ENCODE data around the gene CAMK2G. TPM values are rescaled to one million over a fixed set of nuclear protein-coding genes. Genes with fewer than 3 reads are reported as not detected.

Gene CAMK2G
- total RNA-seq, 1 experiment from 2014 or later = 41.4 TPM

DNA sequence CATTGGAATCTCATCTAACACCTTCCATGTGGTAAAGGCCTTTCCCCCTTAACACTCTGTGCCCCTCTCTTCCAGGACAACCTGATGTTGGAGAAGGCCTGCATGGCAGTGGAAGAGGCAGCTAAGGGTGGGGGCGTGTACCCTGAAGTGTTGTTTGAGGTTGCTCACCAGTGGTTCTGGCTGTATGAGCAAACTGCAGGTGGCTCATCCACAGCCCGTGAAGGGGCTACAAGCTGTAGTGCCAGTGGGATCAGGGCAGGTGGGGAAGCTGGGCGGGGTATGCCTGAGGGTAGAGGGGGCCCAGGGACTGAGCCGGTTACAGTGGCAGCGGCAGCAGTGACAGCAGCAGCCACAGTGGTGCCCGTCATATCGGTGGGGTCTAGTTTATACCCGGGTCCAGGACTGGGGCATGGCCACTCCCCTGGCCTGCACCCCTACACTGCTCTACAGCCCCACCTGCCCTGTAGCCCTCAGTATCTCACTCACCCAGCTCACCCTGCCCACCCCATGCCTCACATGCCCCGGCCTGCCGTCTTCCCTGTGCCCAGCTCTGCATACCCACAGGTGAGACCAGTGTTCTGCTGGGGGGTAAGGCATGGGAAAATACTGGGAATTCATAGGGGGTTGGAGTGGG is 75.3 kb downstream of the CAMK2G start:
- TF ChIP-seq POLR2AphosphoS5 (IDR thresholded peaks at IDR 0.05; ENCODE audit: low read depth, low read length) (peak; percentile 36; the same call in 1 of the 2 replicates), SIN3A (IDR thresholded peaks at IDR 0.05; ENCODE audit: borderline replicate concordance, insufficient read depth, low read depth, low read length) (no peak), TCF7L2 (IDR thresholded peaks at IDR 0.05; ENCODE audit: low read depth, low read length) (no peak)
- ATAC-seq (no peak), DNase-seq (ENCODE audit: low read depth, low spot score) (no peak)
- intact Hi-C loops (cut with micrococcal nuclease; ENCODE audit: unreplicated experiment) = no loop called here
- in situ Hi-C loops (cut with HindIII; ENCODE audit: low pct_unique_long_range_greater_than_20kb, low sequenced_read_pairs) = no loop called here
- CTCF ChIA-PET = no interaction called here
- no TSS peak for BruUV-seq (replicated peaks)
- Histone ChIP-seq H3K36me3 (ENCODE audit: control insufficient read depth, insufficient read depth, low read length) (peaks cover 15% of the 10 kb centered on the region), H3K27me3 (ENCODE audit: control insufficient read depth, insufficient read depth, low read length) (no peaks in the 10 kb centered on the region), H3K9me3 (ENCODE audit: control insufficient read depth, insufficient read depth, low read depth, low read length) (no peaks in the 10 kb centered on the region), H3K4me1 (ENCODE audit: control insufficient read depth, insufficient read depth, low read length) (no peaks in the 10 kb centered on the region), H3K27ac (ENCODE audit: low read length) (no peak overlapping the region), H3K4me3 (ENCODE audit: low read depth in 2 of 2, low read length in 2 of 2) (no peak overlapping the region)
- POLR2A ChIA-PET = no interaction called here

DNA sequence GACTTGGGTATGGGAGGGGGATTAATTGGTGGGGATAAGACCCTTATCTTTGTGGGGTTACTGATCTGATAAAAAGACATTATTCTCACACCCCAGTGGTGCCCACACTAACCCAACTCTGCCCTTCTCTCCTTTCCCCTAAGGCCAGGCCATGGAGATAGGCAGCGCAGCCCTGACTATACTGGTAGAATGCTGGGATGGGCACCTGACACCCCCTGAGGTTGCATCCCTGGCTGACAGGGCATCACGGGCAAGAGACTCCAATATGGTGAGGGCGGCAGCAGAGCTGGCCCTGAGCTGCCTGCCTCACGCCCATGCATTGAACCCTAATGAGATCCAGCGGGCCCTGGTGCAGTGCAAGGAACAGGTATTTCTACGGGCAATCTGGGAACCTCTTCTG is 76.3 kb downstream of the CAMK2G start:
- POLR2A ChIA-PET = no interaction called here
- intact Hi-C loops (cut with micrococcal nuclease; ENCODE audit: unreplicated experiment) (no loop called here), in situ Hi-C loops (cut with HindIII; ENCODE audit: low pct_unique_long_range_greater_than_20kb, low sequenced_read_pairs) (no loop called here)
- no peak for DNase-seq (ENCODE audit: low read depth, low spot score)
- TF ChIP-seq, protein P1, sequence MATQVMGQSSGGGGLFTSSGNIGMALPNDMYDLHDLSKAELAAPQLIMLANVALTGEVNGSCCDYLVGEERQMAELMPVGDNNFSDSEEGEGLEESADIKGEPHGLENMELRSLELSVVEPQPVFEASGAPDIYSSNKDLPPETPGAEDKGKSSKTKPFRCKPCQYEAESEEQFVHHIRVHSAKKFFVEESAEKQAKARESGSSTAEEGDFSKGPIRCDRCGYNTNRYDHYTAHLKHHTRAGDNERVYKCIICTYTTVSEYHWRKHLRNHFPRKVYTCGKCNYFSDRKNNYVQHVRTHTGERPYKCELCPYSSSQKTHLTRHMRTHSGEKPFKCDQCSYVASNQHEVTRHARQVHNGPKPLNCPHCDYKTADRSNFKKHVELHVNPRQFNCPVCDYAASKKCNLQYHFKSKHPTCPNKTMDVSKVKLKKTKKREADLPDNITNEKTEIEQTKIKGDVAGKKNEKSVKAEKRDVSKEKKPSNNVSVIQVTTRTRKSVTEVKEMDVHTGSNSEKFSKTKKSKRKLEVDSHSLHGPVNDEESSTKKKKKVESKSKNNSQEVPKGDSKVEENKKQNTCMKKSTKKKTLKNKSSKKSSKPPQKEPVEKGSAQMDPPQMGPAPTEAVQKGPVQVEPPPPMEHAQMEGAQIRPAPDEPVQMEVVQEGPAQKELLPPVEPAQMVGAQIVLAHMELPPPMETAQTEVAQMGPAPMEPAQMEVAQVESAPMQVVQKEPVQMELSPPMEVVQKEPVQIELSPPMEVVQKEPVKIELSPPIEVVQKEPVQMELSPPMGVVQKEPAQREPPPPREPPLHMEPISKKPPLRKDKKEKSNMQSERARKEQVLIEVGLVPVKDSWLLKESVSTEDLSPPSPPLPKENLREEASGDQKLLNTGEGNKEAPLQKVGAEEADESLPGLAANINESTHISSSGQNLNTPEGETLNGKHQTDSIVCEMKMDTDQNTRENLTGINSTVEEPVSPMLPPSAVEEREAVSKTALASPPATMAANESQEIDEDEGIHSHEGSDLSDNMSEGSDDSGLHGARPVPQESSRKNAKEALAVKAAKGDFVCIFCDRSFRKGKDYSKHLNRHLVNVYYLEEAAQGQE (IDR thresholded peaks at IDR 0.05; ENCODE audit: insufficient read depth in 1 of 2, low read depth in 2 of 2, low read length in 1 of 2) = no peak
- TF ChIP-seq SIN3A (IDR thresholded peaks at IDR 0.05; ENCODE audit: borderline replicate concordance, insufficient read depth, low read depth, low read length) (no peak), TCF7L2 (IDR thresholded peaks at IDR 0.05; ENCODE audit: low read depth, low read length) (no peak), POLR2AphosphoS5 (IDR thresholded peaks at IDR 0.05; ENCODE audit: low read depth, low read length) (no peak)
- TF ChIP-seq, protein P2, sequence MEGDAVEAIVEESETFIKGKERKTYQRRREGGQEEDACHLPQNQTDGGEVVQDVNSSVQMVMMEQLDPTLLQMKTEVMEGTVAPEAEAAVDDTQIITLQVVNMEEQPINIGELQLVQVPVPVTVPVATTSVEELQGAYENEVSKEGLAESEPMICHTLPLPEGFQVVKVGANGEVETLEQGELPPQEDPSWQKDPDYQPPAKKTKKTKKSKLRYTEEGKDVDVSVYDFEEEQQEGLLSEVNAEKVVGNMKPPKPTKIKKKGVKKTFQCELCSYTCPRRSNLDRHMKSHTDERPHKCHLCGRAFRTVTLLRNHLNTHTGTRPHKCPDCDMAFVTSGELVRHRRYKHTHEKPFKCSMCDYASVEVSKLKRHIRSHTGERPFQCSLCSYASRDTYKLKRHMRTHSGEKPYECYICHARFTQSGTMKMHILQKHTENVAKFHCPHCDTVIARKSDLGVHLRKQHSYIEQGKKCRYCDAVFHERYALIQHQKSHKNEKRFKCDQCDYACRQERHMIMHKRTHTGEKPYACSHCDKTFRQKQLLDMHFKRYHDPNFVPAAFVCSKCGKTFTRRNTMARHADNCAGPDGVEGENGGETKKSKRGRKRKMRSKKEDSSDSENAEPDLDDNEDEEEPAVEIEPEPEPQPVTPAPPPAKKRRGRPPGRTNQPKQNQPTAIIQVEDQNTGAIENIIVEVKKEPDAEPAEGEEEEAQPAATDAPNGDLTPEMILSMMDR (IDR thresholded peaks at IDR 0.05) = no peak
- no peaks in the 10 kb centered on the region for H3K27me3 ChIP-seq (ENCODE audit: control insufficient read depth, insufficient read depth, low read length)
- H3K4me3 ChIP-seq (ENCODE audit: low read depth in 2 of 2, low read length in 2 of 2) = no peak overlapping the region
- CTCF ChIA-PET = no interaction called here
- H3K27ac ChIP-seq (ENCODE audit: low read length) = no peak overlapping the region
- BruUV-seq (replicated peaks) = no TSS peak
- no peaks in the 10 kb centered on the region for H3K4me1 ChIP-seq (ENCODE audit: control insufficient read depth, insufficient read depth, low read length)
- H3K9me3 ChIP-seq (ENCODE audit: control insufficient read depth, insufficient read depth, low read depth, low read length) = no peaks in the 10 kb centered on the region
- peaks cover 15% of the 10 kb centered on the region for H3K36me3 ChIP-seq (ENCODE audit: control insufficient read depth, insufficient read depth, low read length)
- no peak for ATAC-seq

DNA sequence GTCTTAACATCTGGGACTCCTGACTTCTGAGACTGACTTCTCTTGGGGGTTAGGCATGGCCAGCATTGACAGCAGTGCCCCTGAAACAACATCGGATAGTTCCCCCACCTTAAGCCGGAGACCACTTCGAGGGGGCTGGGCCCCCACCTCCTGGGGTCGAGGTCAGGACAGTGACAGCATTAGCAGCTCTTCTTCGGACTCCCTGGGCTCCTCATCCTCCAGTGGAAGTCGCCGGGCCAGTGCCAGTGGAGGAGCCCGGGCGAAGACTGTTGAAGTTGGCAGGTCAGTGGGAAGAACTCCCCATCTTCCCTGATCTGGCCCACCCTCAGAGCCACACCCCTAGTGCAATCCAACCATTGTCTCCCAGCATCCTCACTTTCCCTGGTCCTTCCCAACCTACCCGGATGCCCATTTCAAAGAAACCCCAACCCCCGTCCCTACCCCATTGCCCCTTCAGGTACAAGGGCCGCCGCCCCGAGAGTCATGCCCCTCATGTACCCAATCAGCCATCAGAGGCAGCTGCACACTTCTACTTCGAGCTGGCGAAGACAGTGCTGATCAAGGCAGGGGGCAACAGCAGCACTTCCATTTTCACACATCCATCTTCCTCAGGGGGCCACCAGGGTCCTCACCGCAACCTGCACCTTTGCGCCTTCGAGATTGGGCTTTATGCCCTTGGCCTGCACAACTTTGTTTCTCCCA is 76.9 kb downstream of the CAMK2G start:
- DNase-seq (ENCODE audit: low read depth, low spot score) = no peak
- no peak overlapping the region for H3K4me3 ChIP-seq (ENCODE audit: low read depth in 2 of 2, low read length in 2 of 2)
- no TSS peak for BruUV-seq (replicated peaks)
- H3K4me1 ChIP-seq (ENCODE audit: control insufficient read depth, insufficient read depth, low read length) = no peaks in the 10 kb centered on the region
- CTCF ChIA-PET = no interaction called here
- no peak for ATAC-seq
- in situ Hi-C loops (cut with HindIII; ENCODE audit: low pct_unique_long_range_greater_than_20kb, low sequenced_read_pairs) = no loop called here
- intact Hi-C loops (cut with micrococcal nuclease; ENCODE audit: unreplicated experiment) = no loop called here
- no peak overlapping the region for H3K27ac ChIP-seq (ENCODE audit: low read length)
- TF ChIP-seq, protein P2 (IDR thresholded peaks at IDR 0.05) = no peak
- TF ChIP-seq POLR2AphosphoS5 (IDR thresholded peaks at IDR 0.05; ENCODE audit: low read depth, low read length) (no peak), TCF7L2 (IDR thresholded peaks at IDR 0.05; ENCODE audit: low read depth, low read length) (no peak), SIN3A (IDR thresholded peaks at IDR 0.05; ENCODE audit: borderline replicate concordance, insufficient read depth, low read depth, low read length) (no peak)
- TF ChIP-seq, protein P1 (IDR thresholded peaks at IDR 0.05; ENCODE audit: insufficient read depth in 1 of 2, low read depth in 2 of 2, low read length in 1 of 2) = no peak
- no peaks in the 10 kb centered on the region for H3K9me3 ChIP-seq (ENCODE audit: control insufficient read depth, insufficient read depth, low read depth, low read length)
- POLR2A ChIA-PET = no interaction called here
- H3K27me3 ChIP-seq (ENCODE audit: control insufficient read depth, insufficient read depth, low read length) = no peaks in the 10 kb centered on the region
- H3K36me3 ChIP-seq (ENCODE audit: control insufficient read depth, insufficient read depth, low read length) = peaks cover 11% of the 10 kb centered on the region

All from Panc1 (cell line).